Spinal cord (tissue), 10 donors: ENCODE measurements around the gene CASK. TPM values are rescaled to one million over a fixed set of nuclear protein-coding genes. Genes with fewer than 3 reads are reported as not detected.

Experiments used
- DNase-seq, 6 donors: peaks; one replicate each; pipeline versions ENCODE4 v3.0.0 to v3.0.0-alpha.2; 2013 to 2015; ENCODE audit warnings: low spot score in 6 of 6, low read depth in 4 of 6
- H3K27ac ChIP-seq: one replicate; pipeline ENCODE4 v1.5.1; 2013; ENCODE audit warnings: low read depth, low read length, control low read depth
- H3K27me3 ChIP-seq: one replicate; pipeline ENCODE4 v1.6.1; 2013; ENCODE audit warnings: low read length; ENCODE audit not compliant: control insufficient read depth, insufficient read depth
- H3K36me3 ChIP-seq: one replicate; pipeline ENCODE4 v1.6.1; 2013; ENCODE audit warnings: low read length; ENCODE audit not compliant: control insufficient read depth, insufficient read depth
- H3K4me1 ChIP-seq: one replicate; pipeline ENCODE4 v1.6.1; 2013; ENCODE audit warnings: low read length; ENCODE audit not compliant: control insufficient read depth, insufficient read depth
- H3K4me3 ChIP-seq: one replicate; pipeline ENCODE4 v1.5.1; 2013; ENCODE audit warnings: low read depth, low read length, control low read depth
- H3K9me3 ChIP-seq: one replicate; pipeline ENCODE4 v1.6.1; 2013; ENCODE audit warnings: low read length; ENCODE audit not compliant: control insufficient read depth, insufficient read depth
- WGBS: methylation state at CpG from one replicate; pipeline ENCODE4 v1.1.5; 2013; ENCODE audit warnings: missing lambda C conversion rate; ENCODE audit not compliant: insufficient coverage; 5-methylcytosine and 5-hydroxymethylcytosine counted together
- polyA plus RNA-seq, 2 donors: library from polyadenylated mRNA; unstranded; fragments of 120-200 nt; gene quantifications; one replicate each; pipeline ENCODE4 v1.2.1, GENCODE V29; 2013; ENCODE audit not compliant: insufficient read length in 2 of 2
- total RNA-seq, 2 donors: library from RNA; depleted of rRNA in 1 of 2; stranded (reverse); fragments of 120-200 nt in 1 of 2; fragments of >200 nt in 1 of 2; gene quantifications; one replicate each; pipeline versions ENCODE4 v1.2.3 to v1.2.4, GENCODE V29; 2013 to 2014
- donor health status: healthy.

Gene CASK
- total and polyA plus RNA-seq, 4 donors, result 45.0 to 91.1 (median 57.9) TPM

DNA sequence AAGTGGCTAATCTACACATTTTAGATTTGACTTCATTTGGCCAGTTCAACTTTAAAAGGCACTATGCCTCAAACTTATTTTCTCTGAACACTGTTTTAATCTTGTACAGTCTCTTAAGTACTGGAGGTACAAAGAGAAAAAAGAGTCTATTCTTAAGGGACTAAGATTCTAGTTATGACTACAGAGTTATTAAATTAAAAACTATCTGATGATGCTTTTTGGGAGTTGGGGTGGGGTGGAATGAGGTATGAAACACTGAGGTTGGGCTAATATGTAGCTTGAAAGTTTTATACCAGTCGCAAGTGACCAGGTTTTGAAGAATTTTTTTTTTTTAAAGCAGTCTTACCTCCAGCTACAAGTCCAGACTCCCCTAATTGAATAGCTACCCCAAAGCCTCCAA is 252.3 kb downstream of the CASK start:
- Histone ChIP-seq H3K36me3 (no peaks in the 10 kb centered on the region), H3K9me3 (no peaks in the 10 kb centered on the region), H3K4me3 (no peak overlapping the region), H3K27ac (no peak overlapping the region), H3K27me3 (peaks cover 8% of the 10 kb centered on the region), H3K4me1 (no peaks in the 10 kb centered on the region)
- WGBS, result no CpG with 5 or more reads among the region's 1 CpG
- no peak for DNase-seq

DNA sequence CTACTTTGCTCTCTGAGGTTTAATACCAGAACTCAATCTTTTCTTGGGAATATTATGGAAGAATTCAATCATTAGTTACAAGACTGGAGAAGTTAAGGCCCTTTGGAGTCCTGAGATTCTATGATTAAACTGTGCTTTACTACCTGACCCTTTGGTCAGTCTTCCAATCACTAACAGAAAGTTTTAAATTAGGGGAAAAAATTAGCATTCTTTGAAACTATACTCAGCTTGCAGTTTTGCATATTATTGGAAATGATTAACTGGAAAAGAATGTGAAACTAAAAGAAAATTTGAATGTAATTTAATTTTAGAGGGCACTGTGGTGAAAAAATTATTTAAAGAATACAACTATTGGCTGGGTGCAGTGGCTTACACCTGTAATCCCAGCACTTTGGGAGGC is 253.2 kb downstream of the CASK start:
- H3K27me3 ChIP-seq, result peaks cover 8% of the 10 kb centered on the region
- no peaks in the 10 kb centered on the region for H3K9me3 ChIP-seq
- H3K4me1 ChIP-seq, result no peaks in the 10 kb centered on the region
- no peaks in the 10 kb centered on the region for H3K36me3 ChIP-seq
- no peak for DNase-seq
- no peak overlapping the region for H3K4me3 ChIP-seq
- H3K27ac ChIP-seq, result no peak overlapping the region

DNA sequence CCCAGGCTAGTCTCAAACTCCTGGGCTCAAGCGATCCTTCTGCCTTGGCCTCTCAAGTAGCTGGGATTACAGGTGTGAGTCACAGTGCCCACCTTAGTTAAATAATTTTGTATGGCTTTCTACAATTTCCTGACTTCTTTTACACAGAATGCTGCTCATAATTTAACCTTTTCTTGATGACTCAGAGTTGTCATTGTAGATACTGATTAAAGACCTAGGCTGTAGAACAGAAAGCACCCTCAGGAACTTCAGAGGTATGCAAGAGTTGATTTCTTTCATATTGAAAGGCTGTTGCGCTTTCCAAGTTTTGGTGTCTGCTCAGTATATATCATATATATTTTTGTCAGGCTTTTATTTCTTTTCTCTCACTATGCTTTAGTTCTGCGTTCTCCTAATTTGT is 255.7 kb downstream of the CASK start:
- H3K4me3 ChIP-seq, result no peak overlapping the region
- DNase-seq, result no peak
- no peak overlapping the region for H3K27ac ChIP-seq
- H3K27me3 ChIP-seq, result peaks cover 8% of the 10 kb centered on the region
- no peaks in the 10 kb centered on the region for H3K9me3 ChIP-seq
- no peaks in the 10 kb centered on the region for H3K36me3 ChIP-seq
- WGBS, result 100% methylated on average over 1 of the region's 3 CpGs
- H3K4me1 ChIP-seq, result no peaks in the 10 kb centered on the region

DNA sequence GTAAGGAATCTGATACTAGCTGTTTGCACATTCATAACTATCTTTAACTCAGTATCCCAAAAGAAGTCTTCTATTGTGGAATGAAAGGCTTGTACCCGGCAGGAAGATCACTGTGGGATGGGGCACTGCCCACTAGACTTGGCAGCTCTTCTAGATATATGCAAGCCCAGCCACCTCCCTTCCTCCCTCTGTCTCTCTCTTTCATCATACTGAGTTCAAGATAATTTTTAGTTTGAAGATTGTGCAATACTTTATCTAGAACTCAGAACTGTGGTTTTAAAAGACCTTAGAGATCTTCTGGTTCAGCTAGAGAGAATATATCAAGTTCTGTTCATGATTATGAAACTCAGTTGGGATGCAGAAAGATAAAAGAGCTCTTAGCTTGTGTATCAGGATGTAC is 257.1 kb downstream of the CASK start:
- Histone ChIP-seq H3K27ac (no peak overlapping the region), H3K4me3 (no peak overlapping the region), H3K4me1 (no peaks in the 10 kb centered on the region), H3K27me3 (peaks cover 8% of the 10 kb centered on the region), H3K9me3 (no peaks in the 10 kb centered on the region), H3K36me3 (no peaks in the 10 kb centered on the region)
- no CpG with 5 or more reads among the region's 1 CpG for WGBS
- DNase-seq, result no peak

DNA sequence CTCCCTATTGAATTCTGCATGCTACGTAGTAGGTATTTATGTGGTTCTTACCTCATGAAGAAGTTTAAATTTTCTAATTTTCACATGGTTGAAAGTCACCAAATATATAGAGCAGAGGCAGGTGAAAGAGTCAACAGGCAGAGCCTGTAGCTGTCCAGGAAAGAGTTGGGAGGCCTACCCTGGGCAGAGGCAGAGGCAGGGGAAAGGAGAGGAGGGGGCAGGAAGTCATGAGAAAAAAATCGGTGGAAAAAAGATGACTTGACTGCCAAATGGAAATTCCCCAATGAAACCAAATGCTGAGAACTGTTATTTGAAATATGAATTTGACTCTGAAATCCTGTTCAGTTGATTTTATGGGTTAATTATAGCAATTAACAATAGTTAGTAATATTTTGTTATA is 257.7 kb downstream of the CASK start:
- no peak for DNase-seq
- H3K4me3 ChIP-seq, result no peak overlapping the region
- no peaks in the 10 kb centered on the region for H3K9me3 ChIP-seq
- WGBS, result 38% methylated on average over 1 of the region's 2 CpGs
- no peaks in the 10 kb centered on the region for H3K4me1 ChIP-seq
- H3K27ac ChIP-seq, result no peak overlapping the region
- no peaks in the 10 kb centered on the region for H3K36me3 ChIP-seq
- peaks cover 8% of the 10 kb centered on the region for H3K27me3 ChIP-seq

DNA sequence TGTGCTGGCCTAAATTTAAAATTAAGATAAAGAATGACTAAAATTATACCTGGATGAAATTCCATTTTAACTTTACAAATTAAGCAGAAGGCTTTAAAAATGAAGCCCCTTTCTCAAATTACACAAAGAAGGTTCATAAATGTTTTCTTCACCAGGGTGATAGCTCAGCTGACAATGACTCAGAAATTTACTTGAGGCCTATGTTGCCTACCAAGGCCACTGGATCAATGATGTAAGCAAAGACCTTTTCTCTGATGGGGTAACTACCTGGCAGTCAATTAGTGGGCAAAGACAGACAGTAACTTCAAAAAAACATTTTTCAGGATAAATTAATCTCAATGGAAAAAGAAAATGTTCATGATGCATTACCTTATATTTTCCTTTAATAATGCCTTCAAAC is 258.4 kb downstream of the CASK start:
- Histone ChIP-seq H3K36me3 (peaks cover under 1% of the 10 kb centered on the region), H3K27me3 (peaks cover 6% of the 10 kb centered on the region), H3K4me1 (no peaks in the 10 kb centered on the region), H3K27ac (no peak overlapping the region), H3K9me3 (no peaks in the 10 kb centered on the region), H3K4me3 (no peak overlapping the region)
- no peak for DNase-seq

DNA sequence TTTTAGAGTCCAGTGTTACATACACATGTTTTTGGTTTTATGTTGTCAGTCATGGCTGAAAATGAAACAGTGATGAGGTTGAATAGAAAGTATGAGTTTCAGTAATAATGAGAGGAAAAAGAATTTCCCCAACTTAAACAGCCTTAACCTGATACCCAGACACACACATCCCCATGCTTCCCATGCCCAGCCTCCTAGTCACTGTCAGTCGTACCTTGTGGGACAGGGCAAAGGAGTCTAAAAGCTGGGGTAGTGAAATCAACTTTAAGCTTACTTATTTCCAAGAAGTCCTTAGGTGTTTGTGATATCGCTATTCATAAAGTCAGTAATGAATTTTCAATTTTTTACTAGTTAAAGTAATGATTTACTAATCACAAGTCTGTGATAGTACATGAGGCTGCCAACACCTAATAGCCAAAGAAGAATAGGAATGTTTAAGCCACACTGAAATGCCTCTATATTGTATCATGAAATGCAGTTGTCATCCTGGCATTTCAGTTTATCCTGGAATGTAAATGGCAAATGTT is 258.9 kb downstream of the CASK start:
- H3K9me3 ChIP-seq, result no peaks in the 10 kb centered on the region
- H3K4me1 ChIP-seq, result no peaks in the 10 kb centered on the region
- H3K27ac ChIP-seq, result no peak overlapping the region
- H3K4me3 ChIP-seq, result no peak overlapping the region
- H3K27me3 ChIP-seq, result peaks cover 6% of the 10 kb centered on the region
- peaks cover 5% of the 10 kb centered on the region for H3K36me3 ChIP-seq
- DNase-seq, result no peak
- no CpG with 5 or more reads among the region's 2 CpGs for WGBS

DNA sequence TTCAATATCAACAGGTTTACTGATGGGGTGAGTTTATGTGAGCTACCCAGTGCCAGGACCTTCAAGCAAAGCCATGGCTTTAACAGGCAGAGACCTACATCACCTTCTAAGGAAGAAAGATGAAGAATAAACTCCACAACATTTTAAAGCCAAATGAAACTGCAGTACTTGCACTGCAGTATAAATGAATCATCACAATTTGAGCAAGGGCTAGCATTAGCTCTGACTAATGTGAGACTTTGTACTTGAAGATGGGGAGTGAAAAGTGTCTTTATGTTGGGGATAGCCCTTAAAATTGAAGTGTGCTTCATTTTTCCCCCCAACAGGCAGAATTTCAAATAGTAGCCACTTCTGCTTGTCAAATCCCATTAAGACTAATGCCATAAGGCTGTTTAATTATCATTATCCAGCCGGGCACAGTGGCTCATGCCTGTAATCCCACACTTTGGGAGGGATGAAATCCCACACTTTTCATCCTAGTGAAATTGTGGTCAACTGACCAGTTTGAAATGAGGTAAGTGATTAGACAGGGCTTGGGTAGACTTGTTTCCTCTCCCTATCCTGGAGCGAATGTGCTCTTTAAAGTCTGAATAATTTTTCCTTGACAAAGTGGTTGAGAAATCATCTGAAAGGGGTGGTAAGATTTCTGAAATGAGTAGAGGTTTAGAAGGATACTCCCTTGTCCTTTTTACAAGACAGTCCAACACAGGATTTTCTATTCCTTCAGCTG is 261.8 kb downstream of the CASK start:
- WGBS, result no CpG with 5 or more reads among the region's 2 CpGs
- peaks cover 10% of the 10 kb centered on the region for H3K27me3 ChIP-seq
- DNase-seq, result no peak
- peaks cover 19% of the 10 kb centered on the region for H3K36me3 ChIP-seq
- no peak overlapping the region for H3K27ac ChIP-seq
- H3K9me3 ChIP-seq, result no peaks in the 10 kb centered on the region
- no peak overlapping the region for H3K4me3 ChIP-seq
- H3K4me1 ChIP-seq, result no peaks in the 10 kb centered on the region

DNA sequence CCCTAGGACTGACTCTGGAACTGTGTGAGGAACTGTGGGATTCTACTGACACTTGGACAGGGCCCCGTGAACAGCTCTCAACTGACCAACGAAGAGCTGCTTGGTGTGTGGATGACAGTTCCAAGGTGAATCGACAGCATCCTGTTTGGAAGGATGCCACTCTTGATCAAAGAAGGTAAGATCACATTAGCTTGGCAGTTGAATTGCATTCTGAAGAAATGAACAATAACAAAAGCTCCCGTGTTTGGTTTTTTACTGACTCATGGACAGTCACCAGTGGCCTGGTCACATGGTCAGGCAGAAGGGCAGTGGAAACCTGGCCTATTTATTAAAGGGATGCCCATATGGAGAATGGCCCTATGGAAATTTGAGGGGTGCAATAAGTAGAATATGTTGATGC is 267.7 kb downstream of the CASK start:
- Histone ChIP-seq H3K36me3 (peaks cover 19% of the 10 kb centered on the region), H3K4me1 (no peaks in the 10 kb centered on the region), H3K4me3 (no peak overlapping the region), H3K27ac (no peak overlapping the region), H3K27me3 (peaks cover 12% of the 10 kb centered on the region), H3K9me3 (no peaks in the 10 kb centered on the region)
- 82% methylated on average over 4 of the region's 4 CpGs for WGBS
- DNase-seq, result no peak

DNA sequence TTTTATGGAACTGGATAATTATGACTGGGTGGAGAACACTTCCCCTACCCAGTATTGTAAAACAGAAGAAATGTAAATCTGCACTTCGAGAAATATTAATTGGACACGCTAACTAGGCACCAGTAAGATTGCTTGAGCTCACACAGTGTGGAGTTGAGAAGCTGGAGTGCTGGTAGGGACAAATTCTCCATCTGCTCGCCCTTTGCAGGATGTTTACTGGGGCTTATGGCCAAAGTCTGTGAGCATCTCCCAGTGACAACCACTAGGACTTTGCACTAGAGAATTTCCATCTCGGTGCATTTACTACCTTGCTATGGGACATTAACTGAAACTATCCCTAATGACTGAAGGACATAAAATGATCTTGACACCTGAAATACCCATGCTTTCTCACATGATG is 268.3 kb downstream of the CASK start:
- H3K27ac ChIP-seq, result no peak overlapping the region
- no peaks in the 10 kb centered on the region for H3K9me3 ChIP-seq
- H3K27me3 ChIP-seq, result peaks cover 12% of the 10 kb centered on the region
- 77% methylated on average over 4 of the region's 4 CpGs for WGBS
- no peak for DNase-seq
- H3K4me1 ChIP-seq, result no peaks in the 10 kb centered on the region
- H3K4me3 ChIP-seq, result no peak overlapping the region
- peaks cover 19% of the 10 kb centered on the region for H3K36me3 ChIP-seq
